Middle frontal gyrus (tissue), 1 donor: ENCODE data around the gene SHMT1.
"Not testable (repeated sequence)": the region's sequence is repeated elsewhere in the genome, so short reads cannot be mapped to it uniquely, and the experiment has no call there.

Experiments
- DNase-seq: peaks from one replicate; pipeline ENCODE4 v3.0.0-alpha.2; 2015; ENCODE audit warnings: low spot score; ENCODE audit errors: extremely low spot score

SHMT1 gene

DNA sequence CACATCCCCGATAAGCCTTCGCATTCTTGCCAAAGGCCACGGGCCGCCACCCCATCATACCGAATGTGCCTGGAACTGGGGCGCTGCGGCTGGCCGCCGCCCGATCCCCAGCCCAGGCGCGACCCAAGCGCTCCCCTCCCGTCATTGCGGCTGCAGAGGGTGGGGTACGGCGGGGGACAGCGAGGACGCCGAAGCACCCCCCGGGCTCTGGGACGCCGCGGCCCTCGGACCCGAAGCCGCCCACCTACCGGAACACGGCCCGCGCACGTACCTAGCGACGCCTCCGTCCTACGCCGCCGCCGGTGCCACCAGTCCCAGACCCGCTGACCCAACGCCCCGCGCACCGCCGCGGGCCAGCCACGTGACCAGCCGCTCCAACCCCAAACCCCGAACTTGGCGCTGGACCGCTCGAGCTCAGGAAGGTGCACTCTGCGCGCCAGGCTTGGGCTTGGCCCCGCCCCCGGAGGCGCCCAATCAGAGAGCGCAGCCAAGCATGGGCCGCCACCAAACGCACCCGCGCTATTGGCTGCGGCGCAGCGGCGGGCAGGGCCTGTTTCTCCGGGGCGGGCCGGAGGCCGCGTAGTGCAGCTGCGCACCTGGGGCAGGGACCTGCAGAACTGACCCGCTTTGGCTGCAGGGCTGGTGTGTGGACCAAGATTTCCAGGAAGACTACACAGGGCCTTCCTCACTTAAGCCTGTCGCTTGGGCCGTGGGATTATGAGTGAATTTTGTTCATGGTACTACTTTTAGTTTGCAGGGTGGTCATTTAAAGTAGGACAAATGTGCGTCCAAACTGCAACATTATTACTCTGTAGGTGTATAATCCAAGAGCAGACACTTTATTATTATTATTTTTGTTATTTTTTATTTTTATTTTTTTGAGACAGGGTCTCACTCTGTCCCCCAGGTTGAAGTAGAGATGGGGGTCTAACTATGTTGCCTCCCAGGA, at the start of gene SHMT1:
SHMT1 (minus strand) TSS at position 450 of the 949 bp plus-strand sequence. CDS start 7,569 bp downstream, outside the sequence.
- DNase-seq = peak; percentile 92

DNA sequence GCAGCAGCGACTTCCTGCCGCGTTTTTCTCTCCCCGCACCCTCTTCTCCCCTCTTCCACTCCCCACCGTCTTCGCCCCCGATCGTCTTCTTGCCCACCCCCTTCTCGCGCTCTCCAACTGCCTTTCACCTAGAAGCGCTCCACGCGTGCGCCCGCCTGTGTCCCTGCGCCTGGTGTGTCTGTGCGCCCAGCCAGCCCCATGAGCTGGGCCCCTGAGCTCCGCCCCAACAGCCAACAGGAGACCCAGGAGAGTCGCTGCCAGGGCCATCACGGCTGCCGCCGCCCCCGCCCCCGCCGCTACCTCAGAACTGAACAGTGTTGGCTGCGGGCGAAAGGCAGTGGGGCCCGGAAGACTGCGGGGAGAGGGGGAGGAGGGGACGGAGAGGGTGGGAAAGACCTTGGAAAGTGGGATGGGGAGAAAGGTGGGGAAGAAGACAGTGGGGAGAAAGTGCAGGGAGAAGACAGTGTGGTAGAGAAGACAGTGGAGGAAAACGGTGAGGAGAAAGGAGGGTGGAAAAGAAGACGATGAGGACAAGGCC, 48.7 kb upstream of the SHMT1 start:
- not testable (repeated sequence) for DNase-seq

DNA sequence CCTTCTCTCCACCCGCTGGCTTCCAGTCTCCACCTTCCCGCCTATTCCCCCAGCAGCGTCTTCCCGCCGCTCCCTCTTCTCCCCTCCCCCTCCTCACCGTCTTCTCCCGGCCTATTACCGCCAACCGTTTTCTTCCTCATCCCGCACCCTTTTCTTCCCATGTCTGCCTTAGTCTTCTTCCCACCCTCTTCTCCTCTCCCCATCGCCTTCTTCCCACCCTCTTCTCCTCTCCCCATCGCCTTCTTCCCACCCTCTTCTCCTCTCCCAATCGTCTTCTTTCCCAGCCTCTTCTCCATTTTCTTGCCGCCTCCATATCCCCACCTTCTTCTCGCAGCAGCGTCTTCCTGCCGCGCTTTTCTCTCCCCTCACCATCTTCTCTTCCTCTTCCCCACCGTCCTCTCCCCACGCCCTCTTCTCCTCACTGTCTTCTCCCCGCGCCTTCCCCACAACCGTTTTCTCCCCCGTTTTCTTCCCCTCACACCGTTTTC, 48.1 kb upstream of the SHMT1 start:
- not testable (repeated sequence) for DNase-seq

DNA sequence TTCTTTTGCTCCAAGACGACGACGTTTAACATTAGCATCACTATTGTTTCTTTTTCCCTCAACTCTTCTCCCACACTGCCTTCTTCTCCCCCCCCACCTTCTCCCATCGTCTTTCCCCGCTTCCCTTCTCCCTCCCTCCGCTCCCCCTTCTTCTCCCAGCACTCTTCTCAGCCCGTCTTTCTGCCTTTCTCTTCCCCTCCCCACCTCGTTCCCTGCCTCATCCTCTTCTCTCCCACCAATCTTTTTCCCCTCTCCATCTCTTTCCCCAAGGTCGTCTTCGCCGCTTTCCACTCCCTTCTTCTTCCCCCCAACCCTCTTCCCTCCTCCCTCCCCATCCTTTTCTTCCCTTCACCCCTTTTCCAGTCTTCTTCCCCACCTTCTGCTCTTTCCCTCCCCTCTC, 47.4 kb upstream of the SHMT1 start:
- DNase-seq = not testable (repeated sequence)

DNA sequence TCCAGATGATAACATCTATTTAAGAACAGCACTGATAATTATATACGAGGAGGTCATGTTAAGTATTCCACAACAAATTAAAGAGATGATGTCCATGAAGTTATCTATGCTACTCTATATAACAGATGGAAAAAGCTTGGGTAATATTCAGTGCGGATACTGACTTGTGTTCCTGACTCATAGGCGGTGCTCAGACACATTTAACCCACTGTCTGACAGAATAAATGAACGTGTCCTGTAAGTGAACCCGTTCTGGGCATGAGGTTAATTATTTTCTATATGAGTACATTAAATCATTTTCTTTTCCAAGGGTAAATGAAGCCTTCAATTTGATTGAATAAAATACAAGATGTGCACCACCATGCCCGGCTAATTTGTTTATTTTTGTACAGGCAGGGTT, 46.0 kb upstream of the SHMT1 start:
- DNase-seq = not testable (repeated sequence)

DNA sequence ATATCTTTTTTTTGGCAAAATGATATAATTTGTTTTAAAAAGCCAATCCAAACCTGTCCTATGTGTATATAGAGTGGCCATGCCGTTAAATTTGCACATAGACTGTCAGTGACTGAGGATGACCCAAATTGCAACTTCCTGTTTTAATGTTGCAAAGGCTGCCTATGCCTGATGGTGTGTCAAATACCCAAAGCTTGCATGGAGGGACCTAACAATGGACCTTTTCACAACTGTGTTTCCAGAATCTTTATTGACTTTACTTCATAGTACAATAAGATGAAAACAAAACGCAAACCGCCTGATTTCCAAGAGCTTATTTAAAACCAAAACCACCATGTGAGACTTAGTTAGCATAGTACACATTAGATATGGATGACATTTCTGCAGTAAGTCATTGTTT, 45.6 kb upstream of the SHMT1 start:
- peak; percentile 2 for DNase-seq

DNA sequence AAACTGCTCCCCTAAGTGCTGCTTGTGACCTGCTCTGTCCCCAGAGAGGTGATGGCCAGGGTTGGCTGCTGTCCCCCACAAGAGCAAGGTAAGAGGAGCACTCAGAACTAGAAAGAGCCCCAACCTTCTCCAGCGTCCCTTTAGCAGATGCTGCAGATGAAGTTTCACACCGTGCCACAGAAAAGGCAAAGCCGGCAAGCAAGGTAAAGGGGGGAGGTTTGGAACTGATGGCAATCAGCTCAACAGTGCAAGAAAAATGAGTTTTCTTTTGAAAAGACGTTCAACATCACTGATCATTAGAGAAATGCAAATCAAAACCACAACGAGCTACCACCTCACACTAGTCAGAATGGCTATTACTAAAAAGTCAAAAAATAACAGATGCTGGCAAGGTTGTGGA, 40.3 kb upstream of the SHMT1 start:
- not testable (repeated sequence) for DNase-seq

DNA sequence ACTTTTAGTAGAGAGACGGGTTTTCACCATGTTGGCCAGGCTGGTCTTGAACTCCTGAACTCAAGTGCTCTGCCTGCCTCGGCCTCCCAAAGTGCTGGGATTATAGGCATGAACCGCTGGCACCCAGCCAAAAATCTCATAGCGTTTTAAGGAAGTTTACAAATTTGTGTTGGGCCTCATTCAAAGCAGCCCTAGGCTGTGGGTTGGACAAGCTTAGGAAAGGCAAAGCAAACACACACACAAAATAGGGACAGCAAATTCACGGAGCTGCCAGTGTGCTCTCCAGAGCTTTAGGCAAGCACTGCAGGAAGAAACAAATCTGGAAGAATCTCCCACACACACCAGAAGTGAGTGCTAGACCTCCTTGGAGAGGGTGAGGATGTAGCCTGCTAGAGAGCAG, 39.8 kb upstream of the SHMT1 start:
- not testable (repeated sequence) for DNase-seq

DNA sequence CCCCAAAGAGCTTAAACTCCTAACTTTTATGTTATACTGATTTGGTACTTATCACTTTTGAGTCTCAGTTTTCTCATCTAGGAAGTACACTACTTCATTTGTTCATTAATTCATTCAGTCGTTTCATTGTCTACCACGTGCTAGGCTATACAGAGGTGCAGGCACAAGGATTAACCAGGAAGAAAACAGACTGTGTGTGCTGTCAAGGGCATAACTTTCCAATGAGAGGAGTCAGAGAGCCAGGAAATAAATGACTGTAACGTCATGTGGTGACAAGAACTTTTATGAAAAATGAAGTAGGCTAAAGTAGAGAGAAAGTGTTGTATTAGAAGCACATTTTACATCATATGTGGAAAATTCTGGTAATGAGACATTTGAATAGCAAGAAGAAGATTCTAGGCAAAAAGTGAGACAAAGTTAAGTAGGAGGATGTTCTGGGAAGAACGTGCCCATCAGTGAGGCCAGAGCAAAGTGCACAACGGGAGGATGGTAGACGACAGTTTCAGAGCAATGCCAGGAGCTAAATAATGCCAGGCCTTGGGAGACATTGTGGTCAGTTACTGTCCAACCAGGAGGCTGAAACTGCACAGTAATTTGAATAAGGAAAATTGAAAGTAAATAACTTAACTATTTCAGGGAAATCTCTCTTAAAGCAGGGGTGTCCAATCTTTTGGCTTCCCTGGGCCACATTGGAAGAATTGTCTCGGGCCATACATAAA, 38.7 kb upstream of the SHMT1 start:
- DNase-seq = not testable (repeated sequence)

DNA sequence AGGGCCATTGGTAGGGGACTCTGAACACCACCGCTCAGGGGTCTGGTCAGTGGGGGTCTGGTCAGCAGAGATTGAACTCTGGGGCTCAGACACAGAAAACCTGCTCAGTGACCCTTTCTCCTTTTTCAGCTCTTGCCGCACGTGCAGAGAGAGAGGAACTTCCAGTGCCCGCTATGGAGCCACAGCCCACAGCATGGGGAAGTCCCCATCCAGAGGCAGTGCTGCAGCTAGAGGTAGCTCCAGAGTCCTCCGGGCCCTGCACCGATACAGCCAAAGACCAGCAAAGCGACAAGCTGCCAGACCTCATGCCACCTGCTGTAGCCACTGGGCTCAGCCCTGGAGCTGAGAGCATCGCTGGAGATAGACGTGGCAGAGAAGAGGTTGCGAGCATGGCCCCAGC, 25.4 kb upstream of the SHMT1 start:
- DNase-seq = not testable (repeated sequence)

DNA sequence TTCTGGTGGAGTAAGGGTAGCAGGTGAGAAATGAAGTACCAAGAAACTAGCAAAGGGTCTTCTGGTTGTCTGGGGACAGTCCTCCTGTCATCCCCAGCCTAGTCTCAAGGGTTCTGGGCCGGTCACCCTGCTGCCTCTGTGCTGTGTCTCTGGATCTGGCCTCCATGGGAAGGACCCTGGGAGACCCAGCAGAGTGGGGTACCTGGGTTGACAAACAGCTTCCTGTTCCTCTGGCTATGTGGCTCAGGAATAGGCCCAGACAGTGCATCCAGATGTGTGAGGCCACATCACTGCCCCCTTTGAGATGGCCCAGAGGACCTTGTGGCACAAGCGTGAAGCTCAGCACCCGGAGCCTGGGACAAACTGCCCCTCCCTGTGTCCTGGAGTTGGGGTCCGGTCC, 24.9 kb upstream of the SHMT1 start:
- DNase-seq = not testable (repeated sequence)

DNA sequence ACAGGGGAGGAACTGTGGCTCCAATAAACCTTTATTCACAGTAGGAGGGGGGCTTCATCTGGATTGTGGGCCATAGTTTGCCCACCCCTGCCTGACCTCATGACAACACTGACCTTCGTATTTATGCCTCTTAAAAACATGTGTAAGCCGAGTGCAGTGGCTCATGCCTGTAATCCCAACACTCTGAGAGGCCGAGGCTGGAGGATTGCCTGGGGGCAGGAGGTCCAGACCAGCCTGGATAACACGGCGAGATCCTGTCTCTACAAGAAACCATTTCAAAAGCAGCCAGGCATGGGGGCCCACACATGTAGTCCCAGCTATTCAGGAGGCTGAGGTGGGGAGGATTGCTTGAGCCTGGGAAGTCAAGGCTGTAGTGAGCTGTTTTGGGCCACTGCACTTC, 24.2 kb upstream of the SHMT1 start:
- DNase-seq = not testable (repeated sequence)

DNA sequence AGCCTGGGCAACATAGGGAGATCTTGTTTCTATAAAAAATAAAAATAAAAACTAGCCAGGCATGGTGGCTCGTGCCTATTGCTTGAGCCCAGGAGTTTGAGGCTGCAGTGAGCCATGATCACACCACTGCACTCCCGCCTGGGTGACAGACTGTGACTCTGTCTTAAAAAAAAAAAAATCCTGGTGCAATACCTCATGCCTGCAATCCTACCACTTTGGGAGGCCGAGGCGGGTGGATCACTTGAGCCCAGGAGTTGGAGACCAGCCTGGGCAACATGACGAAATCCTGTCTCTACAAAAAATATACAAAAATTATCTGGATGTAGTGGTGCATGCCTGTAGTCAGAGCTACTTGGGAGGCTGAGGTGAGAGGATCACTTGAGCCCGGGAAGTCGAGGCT, 20.9 kb upstream of the SHMT1 start:
- DNase-seq = not testable (repeated sequence)

DNA sequence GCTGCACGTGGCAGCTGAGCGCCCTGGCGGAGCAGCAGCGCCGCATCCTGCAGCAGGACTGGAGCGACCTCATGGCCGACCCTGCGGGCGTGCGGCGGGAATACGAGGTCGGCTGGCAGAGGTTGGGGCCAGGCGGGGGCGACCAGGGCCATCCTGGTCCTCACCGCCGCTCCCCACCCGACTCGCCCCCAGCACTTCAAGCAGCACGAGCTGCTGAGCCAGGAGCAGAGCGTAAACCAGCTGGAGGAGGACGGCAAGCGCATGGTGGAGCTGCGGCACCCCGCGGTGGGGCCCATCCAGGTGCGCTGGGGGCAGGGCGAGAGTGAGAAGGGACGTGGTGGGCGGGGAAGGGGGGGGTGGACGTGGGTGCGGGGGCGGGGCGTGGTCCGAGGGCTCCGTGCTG, 19.7 kb upstream of the SHMT1 start:
- not testable (repeated sequence) for DNase-seq

DNA sequence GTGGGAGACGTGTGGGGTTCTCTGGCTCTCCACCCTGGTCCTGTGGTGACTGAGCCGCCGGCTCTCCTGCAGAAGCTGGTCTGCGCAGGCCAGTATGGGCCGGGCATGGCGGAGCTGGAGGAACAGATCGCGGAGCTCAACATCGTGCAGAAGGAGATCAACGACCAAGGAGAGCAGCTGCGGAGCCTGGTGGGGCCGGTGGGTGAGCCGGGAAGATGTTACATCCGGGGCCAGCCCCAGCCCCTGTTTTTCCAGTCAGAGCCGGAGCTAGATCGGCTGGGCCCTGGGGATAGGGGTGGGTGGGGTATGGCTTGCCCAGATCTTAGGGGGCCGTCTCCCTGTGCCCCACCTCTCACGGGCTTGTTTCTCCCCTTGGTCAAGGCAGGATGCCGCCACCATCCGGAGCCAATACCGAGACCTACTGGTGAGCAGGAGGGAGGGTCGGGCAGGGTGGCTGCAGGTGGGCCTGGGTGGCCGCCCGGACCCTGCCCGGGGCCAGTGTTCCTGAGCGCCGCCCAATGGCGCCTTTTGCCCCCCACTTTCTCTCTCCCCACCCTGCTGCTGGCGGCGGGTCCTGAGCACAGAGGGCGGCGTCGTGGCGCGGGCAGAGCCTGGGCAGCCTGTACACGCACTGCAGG, 19.2 kb upstream of the SHMT1 start:
- no peak for DNase-seq

DNA sequence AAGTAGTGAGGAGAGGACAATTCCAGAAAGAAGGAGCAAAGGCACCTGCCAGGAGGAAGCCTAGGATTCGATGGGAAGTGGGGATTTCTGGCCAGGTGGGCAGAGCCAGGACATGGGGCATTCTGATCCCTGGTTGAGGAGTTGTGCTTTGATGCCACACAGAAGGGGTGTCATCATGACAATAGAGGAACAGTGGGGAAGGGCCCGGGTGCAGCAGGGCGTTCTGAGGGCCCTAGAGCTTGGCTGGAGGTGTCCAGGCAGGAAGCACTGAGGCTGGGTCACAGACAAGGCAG, 18.5 kb upstream of the SHMT1 start:
- DNase-seq = no peak

DNA sequence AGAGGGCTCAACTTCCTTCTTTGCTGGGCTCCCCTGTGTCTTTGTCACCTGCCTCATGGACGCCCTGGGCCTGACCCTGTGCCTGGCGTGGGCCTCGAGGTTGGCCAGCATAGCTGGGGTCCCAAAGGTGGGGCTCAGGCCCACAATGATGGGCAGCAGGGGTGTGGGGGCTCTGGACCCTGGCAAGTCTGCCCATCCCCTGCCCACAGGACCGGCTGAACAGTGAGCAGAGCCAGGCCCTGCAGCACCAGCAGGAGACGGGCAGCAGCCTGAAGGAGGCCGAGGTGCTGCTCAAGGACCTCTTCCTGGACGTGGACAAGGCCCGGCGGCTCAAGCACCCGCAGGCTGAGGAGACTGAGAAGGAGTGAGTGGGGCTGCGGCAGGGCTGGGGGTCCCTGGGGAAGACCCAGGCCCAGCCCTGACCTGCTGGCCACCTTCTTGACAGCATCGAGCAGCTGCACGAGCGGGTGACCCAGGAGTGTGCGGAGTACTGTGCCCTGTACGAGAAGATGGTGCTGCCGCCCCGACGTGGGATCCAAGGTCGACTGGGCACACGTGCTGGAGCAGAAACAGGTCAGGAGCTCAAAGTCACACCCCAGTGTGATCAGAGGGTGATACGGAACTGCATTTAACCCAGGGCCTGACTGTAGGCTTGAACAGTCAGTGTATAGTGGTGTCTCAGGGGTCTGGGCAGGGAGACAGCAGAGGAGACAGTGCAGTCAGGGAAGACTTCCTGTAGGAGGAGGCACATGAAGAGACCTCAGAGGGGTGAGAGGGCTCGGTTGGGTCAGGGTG, 18.0 kb upstream of the SHMT1 start:
- DNase-seq = no peak

DNA sequence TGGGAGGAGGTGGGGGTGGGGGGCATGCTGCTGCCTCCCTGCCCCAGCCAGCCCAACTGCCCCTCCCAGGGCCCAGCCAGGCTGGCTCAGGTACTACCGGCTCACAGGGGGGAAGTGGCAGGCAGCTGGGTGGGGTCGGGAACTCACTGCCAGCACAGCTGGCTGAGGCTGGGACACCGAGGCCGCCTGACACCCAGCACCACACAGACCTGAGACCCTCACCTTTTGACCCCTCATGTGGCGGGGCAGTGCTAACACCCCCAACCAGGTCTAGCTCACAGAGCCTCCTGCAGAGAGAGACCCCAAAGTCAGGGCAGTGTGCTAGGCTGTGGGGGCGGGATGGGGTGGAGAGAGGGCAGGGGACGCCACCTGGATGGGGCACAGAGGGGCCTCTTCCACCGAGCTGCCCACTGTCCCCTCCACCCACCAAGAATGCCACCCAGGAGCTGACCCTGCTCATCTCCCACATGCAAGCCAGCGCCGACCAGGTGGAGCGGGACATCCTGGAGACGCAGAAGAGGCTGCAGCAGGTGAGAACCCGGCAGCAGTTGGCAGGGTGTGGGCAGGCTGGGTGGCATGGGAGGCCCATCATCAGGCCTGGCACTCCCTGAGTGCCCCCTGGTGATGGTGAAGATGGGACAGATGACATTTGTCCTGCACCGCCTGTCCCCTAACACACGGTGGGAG, 17.3 kb upstream of the SHMT1 start:
- DNase-seq = no peak

DNA sequence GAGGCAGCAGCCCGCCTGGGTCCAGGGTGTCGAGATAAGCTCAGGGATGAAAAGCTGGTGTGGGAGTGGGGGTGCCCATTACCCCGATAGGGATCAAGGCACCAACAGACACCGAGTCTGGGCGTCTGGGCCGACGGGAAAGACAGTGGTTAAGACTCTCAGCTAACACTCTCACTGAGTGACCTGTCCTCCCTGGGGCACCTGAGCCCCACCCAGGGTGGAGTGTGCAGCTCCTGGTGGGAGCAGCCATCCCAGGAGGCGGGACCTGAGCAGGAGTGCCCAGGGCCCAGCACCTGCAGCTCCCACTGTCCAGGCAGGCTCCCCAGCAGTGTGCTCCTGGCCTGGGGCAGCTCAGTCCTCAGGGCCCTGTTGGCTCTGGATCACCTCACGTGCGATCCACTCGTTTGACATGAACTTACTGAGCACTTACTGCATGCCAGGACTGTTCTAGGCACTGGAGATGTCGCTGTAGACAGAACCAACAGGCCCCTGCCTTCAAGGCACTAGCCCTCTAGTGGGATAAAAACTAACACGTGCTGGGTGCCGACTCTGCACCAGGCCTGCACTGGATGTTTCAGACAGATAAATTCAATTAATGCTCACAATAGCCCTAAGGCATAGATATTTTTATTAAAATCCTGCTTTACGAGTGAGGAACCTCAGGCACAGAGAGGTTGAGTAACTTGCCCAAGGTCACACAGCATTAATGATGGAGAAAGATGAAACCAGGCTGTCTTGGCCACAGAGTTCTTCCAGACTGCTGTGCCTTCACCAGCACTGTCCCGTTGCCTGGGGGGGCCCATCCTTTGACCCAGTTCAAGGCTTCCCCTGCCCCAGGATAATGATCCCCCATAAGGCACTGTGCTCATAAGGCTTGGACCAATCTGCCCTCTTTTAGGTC, 16.1 kb upstream of the SHMT1 start:
- DNase-seq = no peak
